Endodermal cell (in vitro differentiated cells): ENCODE data around the gene IFT80. TPM values are rescaled to one million over a fixed set of nuclear protein-coding genes. Genes with fewer than 3 reads are reported as not detected.

ENCODE experiments used
- DNase-seq: peaks from one replicate; pipeline ENCODE4 v3.0.0-alpha.2; 2017
- H3K27ac ChIP-seq: 2 replicates; pipeline ENCODE4 v1.5.1; 2013; ENCODE audit warnings: mild to moderate bottlenecking, low read depth, low read length, moderate library complexity
- H3K27me3 ChIP-seq: 2 replicates; pipeline ENCODE4 v1.6.1; 2013; ENCODE audit warnings: mild to moderate bottlenecking, low read length, moderate library complexity; ENCODE audit not compliant: insufficient read depth, control insufficient read depth, poor library complexity, severe bottlenecking
- H3K36me3 ChIP-seq: 2 replicates; pipeline ENCODE4 v1.7.0; 2013; ENCODE audit warnings: mild to moderate bottlenecking, low read length, moderate library complexity; ENCODE audit not compliant: control insufficient read depth, insufficient read depth
- H3K4me1 ChIP-seq: one replicate; pipeline ENCODE4 v1.7.0; 2013; ENCODE audit warnings: low read length; ENCODE audit not compliant: control insufficient read depth, insufficient read depth
- H3K4me3 ChIP-seq: 2 replicates; pipeline ENCODE4 v1.5.1; 2013; ENCODE audit warnings: mild to moderate bottlenecking, low read length, moderate library complexity
- H3K9ac ChIP-seq: 2 replicates; pipeline ENCODE4 v1.6.1; 2013; ENCODE audit warnings: mild to moderate bottlenecking, low read length, moderate library complexity; ENCODE audit not compliant: poor library complexity, severe bottlenecking; ENCODE audit errors: extremely low read depth
- H3K9me3 ChIP-seq: 2 replicates; pipeline ENCODE4 v1.6.1; 2013; ENCODE audit warnings: mild to moderate bottlenecking, low read length, moderate library complexity; ENCODE audit not compliant: control insufficient read depth
- H3K27ac Mint-ChIP-seq: 2 replicates; pipeline ENCODE4 v1.8.0; 2020; ENCODE audit warnings: mixed read lengths
- H3K27me3 Mint-ChIP-seq: 2 replicates; pipeline ENCODE4 v1.8.0; 2021; ENCODE audit warnings: mild to moderate bottlenecking, mixed read lengths; ENCODE audit not compliant: insufficient read depth
- H3K36me3 Mint-ChIP-seq: 2 replicates; pipeline ENCODE4 v1.8.0; 2020; ENCODE audit warnings: low read depth, mixed read lengths
- H3K4me1 Mint-ChIP-seq: 2 replicates; pipeline ENCODE4 v1.8.0; 2020; ENCODE audit warnings: mixed read lengths
- H3K4me3 Mint-ChIP-seq: 2 replicates; pipeline ENCODE4 v1.8.0; 2020; ENCODE audit warnings: mild to moderate bottlenecking, moderate library complexity, mixed read lengths
- H3K9me3 Mint-ChIP-seq: 2 replicates; pipeline ENCODE4 v1.8.0; 2020; ENCODE audit warnings: mild to moderate bottlenecking, mixed read lengths
- WGBS, 2 experiments: methylation state at CpG; one replicate each; pipeline versions ENCODE4 v1.1.5 to v1.1.7; 2013; ENCODE audit warnings: missing lambda C conversion rate in 2 of 2, mixed read lengths in 1 of 2; ENCODE audit not compliant: insufficient coverage in 1 of 2, insufficient read length in 1 of 2; 5-methylcytosine and 5-hydroxymethylcytosine counted together
- total RNA-seq, 2 donors: library from RNA; stranded (reverse); fragmentation: NEBNext Ultra II Directional in 1 of 2; extraction: Animal tissue kit (Norgen Biotek cat#: 25700) in 1 of 2; gene quantifications; 2 replicates in 1 of 2; 3 replicates in 1 of 2; pipeline ENCODE4 v1.2.1, GENCODE V29; 2021
- TF ChIP-seq, protein P1 (sequence below): fragments of 200-600 bp; sonication (generic); conservative IDR thresholded peaks from 2 replicates; pipeline ENCODE4 v1.5.0; 2021; ENCODE audit warnings: antibody characterized with exemption, mild to moderate bottlenecking

IFT80 gene
- total RNA-seq, 2 donors from 2014 or later = 35.0 to 40.6 TPM

DNA sequence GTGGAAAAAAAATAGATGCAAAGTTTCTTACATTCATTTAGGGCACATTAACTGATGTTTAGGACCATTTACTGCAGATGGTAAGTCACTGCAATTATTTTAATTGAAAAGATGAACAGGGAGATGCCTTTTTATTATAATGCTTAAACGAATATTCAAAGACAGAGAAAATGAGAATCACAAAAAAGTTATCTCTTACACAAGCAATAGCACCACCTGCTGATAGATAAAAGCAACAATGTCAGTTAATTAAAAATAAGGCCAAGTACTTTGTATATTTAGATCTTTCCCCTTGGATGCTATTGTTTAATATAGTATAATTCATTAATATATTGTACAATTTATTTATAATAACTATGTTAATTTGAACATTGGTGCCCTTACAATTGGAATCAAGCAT, 55.9 kb downstream of the IFT80 start:
- no peak for DNase-seq
- Mint-ChIP-seq H3K4me1 (no peaks in the 10 kb centered on the region), H3K9me3 (peaks cover 1% of the 10 kb centered on the region), H3K27me3 (no peaks in the 10 kb centered on the region), H3K36me3 (peaks cover 10% of the 10 kb centered on the region), H3K27ac (no peak overlapping the region), H3K4me3 (no peak overlapping the region)
- H3K27me3 ChIP-seq = no peaks in the 10 kb centered on the region
- H3K9me3 ChIP-seq = peaks cover 4% of the 10 kb centered on the region
- H3K27ac ChIP-seq = no peak overlapping the region
- WGBS, 2 experiments = 83% methylated on average over 1 of the region's 1 CpG; no CpG with 5 or more reads in 1 of the 2 experiments
- no peak overlapping the region for H3K9ac ChIP-seq
- H3K4me3 ChIP-seq = no peak overlapping the region
- no peaks in the 10 kb centered on the region for H3K4me1 ChIP-seq
- TF ChIP-seq, protein P1, sequence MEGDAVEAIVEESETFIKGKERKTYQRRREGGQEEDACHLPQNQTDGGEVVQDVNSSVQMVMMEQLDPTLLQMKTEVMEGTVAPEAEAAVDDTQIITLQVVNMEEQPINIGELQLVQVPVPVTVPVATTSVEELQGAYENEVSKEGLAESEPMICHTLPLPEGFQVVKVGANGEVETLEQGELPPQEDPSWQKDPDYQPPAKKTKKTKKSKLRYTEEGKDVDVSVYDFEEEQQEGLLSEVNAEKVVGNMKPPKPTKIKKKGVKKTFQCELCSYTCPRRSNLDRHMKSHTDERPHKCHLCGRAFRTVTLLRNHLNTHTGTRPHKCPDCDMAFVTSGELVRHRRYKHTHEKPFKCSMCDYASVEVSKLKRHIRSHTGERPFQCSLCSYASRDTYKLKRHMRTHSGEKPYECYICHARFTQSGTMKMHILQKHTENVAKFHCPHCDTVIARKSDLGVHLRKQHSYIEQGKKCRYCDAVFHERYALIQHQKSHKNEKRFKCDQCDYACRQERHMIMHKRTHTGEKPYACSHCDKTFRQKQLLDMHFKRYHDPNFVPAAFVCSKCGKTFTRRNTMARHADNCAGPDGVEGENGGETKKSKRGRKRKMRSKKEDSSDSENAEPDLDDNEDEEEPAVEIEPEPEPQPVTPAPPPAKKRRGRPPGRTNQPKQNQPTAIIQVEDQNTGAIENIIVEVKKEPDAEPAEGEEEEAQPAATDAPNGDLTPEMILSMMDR = peak; percentile 62
- no peaks in the 10 kb centered on the region for H3K36me3 ChIP-seq

DNA sequence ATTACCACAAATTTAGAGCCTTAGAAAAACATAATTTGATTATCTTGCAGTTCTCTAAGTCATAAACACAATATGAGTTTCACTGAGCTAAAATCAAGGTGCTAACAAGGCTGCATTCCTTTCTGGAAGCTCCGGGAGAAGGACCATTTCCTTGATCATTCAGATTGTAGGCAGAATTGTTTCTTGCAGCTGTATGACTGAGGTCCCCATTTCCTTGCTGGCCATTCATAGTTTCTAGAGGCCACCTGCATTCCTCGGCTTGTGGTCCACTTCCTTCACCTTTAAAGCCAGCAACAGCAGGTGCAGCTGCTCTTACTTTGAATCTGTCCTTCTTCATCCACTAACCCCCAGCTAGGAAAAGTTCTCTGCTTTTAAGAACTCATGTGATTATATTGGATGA, 58.7 kb downstream of the IFT80 start:
- Mint-ChIP-seq H3K9me3 (peaks cover 8% of the 10 kb centered on the region), H3K27ac (no peak overlapping the region), H3K27me3 (no peaks in the 10 kb centered on the region), H3K4me3 (no peak overlapping the region), H3K4me1 (no peaks in the 10 kb centered on the region), H3K36me3 (peaks cover 10% of the 10 kb centered on the region)
- no peak overlapping the region for H3K9ac ChIP-seq
- H3K27me3 ChIP-seq = no peaks in the 10 kb centered on the region
- 89 to 90% methylated on average over 2 of the region's 2 CpGs for WGBS, 2 experiments
- peak; percentile 40 for DNase-seq
- H3K4me3 ChIP-seq = no peak overlapping the region
- H3K4me1 ChIP-seq = no peaks in the 10 kb centered on the region
- H3K9me3 ChIP-seq = peaks cover 11% of the 10 kb centered on the region
- H3K27ac ChIP-seq = no peak overlapping the region
- TF ChIP-seq, protein P1 = no peak
- H3K36me3 ChIP-seq = no peaks in the 10 kb centered on the region

DNA sequence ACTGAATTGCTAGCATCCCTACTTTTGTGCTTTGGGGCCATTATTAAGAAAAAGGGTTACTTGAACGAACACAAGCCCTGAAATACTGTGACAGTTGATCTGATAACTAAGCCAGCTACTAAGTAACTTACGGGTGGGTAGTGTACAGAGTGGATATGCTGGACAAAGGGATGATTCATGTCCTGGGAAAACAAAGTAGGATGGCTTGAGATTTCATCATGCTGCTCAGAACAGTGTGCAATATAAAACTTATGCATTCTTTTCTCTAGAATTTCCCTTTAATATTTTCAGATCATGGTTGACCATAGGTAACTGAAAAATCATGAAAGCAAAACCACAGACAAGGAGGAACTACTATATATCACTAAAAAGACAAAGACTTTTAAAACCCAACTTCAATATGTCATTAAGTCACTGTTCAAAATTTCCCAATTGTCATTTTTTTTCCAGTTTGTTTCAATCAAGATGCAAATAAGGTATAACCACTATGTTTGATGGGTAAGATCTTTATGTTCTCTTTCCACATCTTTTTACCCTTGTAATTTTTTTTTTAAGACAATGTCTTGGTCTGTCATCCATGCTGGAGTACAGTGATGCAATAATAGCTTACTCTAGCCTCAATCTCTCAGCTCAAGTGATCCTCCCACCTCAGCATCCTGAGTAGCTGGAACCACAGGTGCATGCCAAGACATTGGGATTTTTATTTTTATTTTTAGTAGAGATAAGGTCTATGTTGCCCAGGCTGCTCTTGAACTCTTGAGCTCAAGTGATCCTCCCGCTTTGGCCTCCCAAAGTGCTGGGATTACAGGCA, 67.7 kb downstream of the IFT80 start:
- no peak for DNase-seq
- H3K4me3 Mint-ChIP-seq = no peak overlapping the region
- Histone ChIP-seq H3K9me3 (no peaks in the 10 kb centered on the region), H3K4me1 (no peaks in the 10 kb centered on the region), H3K27ac (no peak overlapping the region), H3K36me3 (no peaks in the 10 kb centered on the region), H3K9ac (no peak overlapping the region), H3K4me3 (no peak overlapping the region), H3K27me3 (no peaks in the 10 kb centered on the region)
- no peaks in the 10 kb centered on the region for H3K9me3 Mint-ChIP-seq
- H3K4me1 Mint-ChIP-seq = peaks cover 12% of the 10 kb centered on the region
- TF ChIP-seq, protein P1 = no peak
- 95 to 100% methylated on average over 1 to 3 of the region's 3 CpGs for WGBS, 2 experiments
- H3K27ac Mint-ChIP-seq = no peak overlapping the region
- peaks cover 5% of the 10 kb centered on the region for H3K36me3 Mint-ChIP-seq
- no peaks in the 10 kb centered on the region for H3K27me3 Mint-ChIP-seq
